HuH-7.5 (cell line): ENCODE measurements around the gene FAM180B.
"Not testable (repeated sequence)": the region's sequence is repeated elsewhere in the genome, so short reads cannot be mapped to it uniquely, and the experiment has no call there.

Experiments
- DNase-seq: peaks from one replicate; pipeline ENCODE4 v3.0.0; 2011; ENCODE audit warnings: low spot score

FAM180B gene

DNA sequence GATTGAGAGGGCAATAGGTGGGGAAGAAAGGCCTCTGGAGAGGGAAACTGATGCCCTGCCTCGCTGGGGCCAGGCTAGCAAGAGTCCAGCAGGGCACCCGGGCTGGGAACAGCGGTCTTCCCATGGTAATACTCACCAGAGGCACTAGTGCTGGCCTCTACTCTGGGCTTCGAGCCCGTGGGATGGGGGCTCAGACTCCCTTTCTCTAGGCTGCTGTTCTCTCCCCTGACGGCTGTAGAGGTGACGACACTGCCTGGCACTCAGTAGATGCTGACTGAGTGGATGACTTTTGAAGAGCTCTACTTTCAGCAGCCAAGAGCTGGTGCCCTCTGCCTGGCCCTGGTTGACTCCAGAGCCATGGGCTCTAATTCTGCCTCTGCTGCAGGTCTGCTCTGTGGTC, 8.6 kb downstream of the FAM180B start:
- no peak for DNase-seq

GRCh38 chr11:47595967-47596366, 9.5 kb downstream of the FAM180B start:
- DNase-seq = no peak

DNA sequence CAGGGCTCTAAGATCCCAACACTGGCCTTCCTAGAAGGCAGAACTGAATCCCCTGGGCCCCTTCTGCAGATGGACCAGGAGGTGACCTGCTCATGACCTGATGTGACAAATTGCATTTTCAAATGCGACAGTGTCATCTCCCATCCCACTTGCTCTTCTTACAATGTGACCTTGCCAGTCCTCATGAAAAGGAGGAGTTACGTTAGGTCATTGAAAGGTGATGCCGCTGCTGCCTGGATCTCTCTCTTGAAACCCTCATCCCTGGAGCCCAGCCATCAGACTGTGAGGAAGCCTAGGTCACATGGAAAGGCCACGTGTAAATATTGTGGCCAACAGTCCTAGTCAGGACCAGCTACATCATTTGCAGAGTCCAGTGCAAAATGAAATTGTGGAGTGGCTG, 13.4 kb downstream of the FAM180B start:
- no peak for DNase-seq

- DNase-seq = no peak
Measured at GRCh38 chr11:47603295-47603694, 16.8 kb downstream of the FAM180B start.

DNA sequence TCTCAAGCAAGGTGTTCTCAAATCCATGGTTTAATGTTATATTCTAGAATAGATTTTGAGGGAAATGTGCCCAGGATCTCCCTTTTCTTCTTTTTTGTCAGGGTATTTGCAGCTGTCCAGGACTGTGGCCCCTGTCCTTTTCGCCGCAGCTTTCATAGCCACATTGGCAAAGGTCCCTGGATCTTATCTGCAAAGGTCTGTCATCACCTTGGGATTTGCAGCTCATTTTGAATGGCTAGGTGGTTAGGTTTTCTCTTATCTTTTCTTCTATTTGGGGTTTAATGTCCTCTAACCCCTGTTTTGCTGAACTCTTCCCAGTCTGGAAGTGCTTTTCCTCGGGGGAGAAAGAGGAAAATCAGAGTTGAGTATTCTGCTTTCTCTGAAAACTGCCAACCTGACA, 19.4 kb downstream of the FAM180B start:
- DNase-seq = no peak

DNA sequence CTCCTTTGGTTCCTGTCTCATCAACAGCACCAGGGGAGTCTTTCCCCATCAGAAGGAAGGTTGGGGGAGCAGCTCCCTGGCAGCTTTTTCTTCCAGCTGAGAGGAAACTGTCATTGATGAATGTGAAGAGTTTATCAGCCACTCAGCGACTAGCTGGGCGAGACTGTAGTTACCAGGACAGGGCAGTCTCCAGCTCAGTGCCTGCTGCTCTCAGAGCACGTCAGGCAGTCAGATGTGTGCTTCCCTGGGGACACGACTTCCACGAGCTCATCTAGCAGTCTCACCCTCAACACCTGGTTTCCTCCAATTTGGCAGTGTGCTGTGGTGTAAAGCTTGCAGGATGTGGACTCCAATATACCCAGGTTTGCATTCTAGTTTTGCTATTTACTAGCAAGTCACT, 20.3 kb downstream of the FAM180B start:
- no peak for DNase-seq

- DNase-seq = no peak
Measured at GRCh38 chr11:47607380-47607779, 20.9 kb downstream of the FAM180B start.

DNA sequence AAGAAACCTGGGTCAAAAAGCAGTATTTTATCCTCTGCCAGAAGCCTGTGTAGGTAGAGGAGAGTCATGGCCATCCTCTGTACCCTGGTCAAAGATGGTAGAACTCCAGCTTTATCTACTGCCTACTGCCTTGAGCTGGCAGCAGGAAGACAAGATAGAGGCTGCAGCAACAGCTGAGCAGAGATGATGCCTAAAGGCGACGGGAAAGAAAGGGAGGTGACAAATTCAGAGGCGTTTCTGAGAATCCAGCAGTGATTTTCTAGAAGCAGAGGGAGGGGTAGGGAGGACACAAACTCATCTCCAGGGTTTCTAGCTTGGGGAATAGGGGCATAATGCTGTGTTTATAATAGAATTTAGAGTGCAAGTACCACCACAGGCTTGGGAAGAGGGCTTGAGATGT, 23.2 kb downstream of the FAM180B start:
- DNase-seq = no peak

DNA sequence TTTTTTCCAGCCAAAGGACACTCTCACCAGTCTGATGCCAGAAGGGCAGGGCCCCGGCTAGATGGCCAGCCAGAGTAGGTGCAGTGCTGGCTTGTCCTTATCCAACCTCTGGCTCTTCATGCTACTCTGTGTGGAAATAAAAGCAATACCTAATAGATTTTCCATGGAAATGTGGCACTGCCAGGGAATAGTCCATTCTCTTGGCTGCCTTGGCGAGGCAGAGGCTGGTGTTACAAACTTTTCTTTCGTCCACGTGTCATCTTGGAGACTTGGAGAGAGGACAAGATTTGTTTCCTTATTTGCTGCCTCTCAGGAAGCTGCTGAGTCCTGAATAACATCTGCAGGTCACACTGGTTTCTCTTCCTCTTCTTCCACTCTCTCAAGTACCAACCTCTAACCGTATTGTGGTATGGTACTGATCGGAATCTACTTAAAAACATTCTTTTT, 24.9 kb downstream of the FAM180B start:
- DNase-seq = no peak

DNA sequence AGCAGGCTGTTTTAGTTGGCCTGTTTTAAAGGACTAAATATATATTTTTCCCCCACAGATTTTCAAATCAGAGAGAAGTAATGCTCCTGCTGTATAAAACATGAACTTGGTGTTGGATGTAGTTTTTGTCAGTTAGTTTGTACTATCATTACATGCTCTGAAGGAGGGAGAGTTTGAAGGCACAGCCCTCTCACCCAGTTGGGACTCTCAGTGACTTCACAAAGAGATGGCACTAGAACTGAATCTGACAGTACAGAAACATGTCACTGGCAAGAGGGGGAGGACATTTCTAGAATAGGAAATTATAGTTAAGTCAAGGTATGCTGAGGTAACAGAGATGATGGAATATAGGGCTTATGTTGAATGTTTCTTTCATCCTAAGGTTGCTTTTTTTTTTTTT, 28.8 kb downstream of the FAM180B start:
- DNase-seq = no peak

DNA sequence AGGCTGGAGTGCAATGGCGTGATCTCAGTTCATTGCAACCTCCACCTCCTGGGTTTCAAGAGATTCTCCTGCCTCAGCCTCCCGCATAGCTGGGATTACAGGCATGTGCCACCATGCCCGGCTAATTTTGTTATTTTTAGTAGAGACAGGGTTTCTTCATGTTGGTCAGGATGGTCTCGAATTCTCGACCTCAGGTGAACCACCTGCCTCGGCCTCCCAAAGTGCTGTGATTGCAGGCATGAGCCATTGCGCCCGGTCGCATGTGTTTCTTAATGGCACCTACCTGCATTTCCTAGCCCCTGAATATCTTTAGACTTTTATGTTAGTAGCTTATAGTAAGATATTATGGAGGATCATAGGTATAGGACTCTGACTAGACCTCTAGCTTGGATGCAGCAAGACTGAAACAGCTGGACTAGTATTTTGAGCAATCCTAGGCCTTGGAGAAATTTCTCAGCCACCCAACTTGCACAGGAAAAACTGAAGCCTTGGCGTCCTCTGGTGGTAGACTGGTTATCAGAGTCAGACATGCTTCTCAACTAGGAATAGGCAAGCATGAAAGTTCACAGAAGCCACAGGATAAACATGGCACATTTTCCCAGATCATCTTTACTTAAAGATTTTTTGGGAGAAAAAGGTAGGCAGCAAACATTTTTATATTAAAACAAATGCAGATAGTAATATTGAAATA, 30.4 kb downstream of the FAM180B start:
- no peak for DNase-seq

GRCh38 chr11:47617417-47617809, 30.9 kb downstream of the FAM180B start:
- DNase-seq = no peak

DNA sequence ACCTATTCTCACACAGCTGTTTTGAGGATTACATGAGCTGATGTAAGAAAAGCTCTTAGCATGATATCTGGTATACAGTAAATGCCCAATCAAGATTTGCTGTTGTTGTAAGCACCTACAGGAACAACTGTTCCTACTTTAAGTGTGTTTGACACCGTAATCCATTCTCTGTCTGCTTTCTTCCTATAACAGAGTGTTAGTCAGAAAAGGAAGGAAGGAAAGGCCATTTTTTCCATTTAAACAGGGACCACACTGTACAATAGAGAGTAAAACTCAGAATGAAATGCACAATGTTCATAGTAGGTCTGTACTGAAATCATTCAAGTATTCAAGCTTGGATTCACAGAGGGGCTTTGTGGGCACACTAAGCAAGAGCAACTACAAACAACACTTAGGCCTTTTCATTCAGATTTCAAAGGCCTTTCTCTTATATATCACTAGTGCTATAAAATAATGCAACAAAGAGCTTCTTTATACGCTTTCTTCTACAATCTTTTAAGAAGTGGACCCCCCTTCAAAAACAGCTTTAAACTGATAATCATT, 34.4 kb downstream of the FAM180B start:
- DNase-seq = no peak

GRCh38 chr11:47626234-47626633, 39.8 kb downstream of the FAM180B start:
- no peak for DNase-seq

GRCh38 chr11:47628026-47628425, 41.5 kb downstream of the FAM180B start:
- no peak for DNase-seq

- no peak for DNase-seq
Measured at GRCh38 chr11:47631473-47631872, 45.0 kb downstream of the FAM180B start.

GRCh38 chr11:47636331-47636730, 49.9 kb downstream of the FAM180B start:
- not testable (repeated sequence) for DNase-seq
